CD14-positive monocyte (primary cell): ENCODE results near the gene ANGPTL4. TPM values are rescaled to one million over a fixed set of nuclear protein-coding genes. Genes with fewer than 3 reads are reported as not detected.

Source experiments
- DNase-seq, 3 donors: peaks; one replicate each; pipeline ENCODE4 v3.0.0-alpha.2; 2011 to 2022
- H2AFZ ChIP-seq: 2 replicates; pipeline ENCODE4 v1.6.0; 2012; ENCODE audit warnings: mild to moderate bottlenecking, low read depth, low read length, inconsistent platforms; ENCODE audit not compliant: insufficient read depth, poor library complexity, severe bottlenecking
- H3K27ac ChIP-seq, 2 donors: 1 replicate in 1 of 2; 2 replicates in 1 of 2; pipeline ENCODE4 v1.5.1; 2012 to 2013; ENCODE audit warnings: low read length in 2 of 2, control low read depth in 1 of 2, inconsistent platforms in 1 of 2, low read depth in 1 of 2, mild to moderate bottlenecking in 1 of 2
- H3K27me3 ChIP-seq, 2 donors: one replicate each; pipeline versions ENCODE4 v1.6.0 to v1.6.1; 2011 to 2013; ENCODE audit warnings: low read length in 2 of 2; ENCODE audit not compliant: control insufficient read depth in 2 of 2, insufficient read depth in 2 of 2
- H3K36me3 ChIP-seq, 2 donors: replicated peaks in 1 of 2; 1 replicate in 1 of 2; 2 replicates in 1 of 2; pipeline versions ENCODE4 v1.5.1 to v1.6.1; 2012 to 2013; ENCODE audit warnings: low read length in 2 of 2, control low read depth in 1 of 2, inconsistent platforms in 1 of 2, mild to moderate bottlenecking in 1 of 2; ENCODE audit not compliant: insufficient read depth in 2 of 2, control insufficient read depth in 1 of 2
- H3K4me1 ChIP-seq, 2 donors: 1 replicate in 1 of 2; 2 replicates in 1 of 2; pipeline versions ENCODE4 v1.5.1 to v1.6.1; 2012 to 2013; ENCODE audit warnings: low read length in 2 of 2, control low read depth in 1 of 2, inconsistent platforms in 1 of 2, mild to moderate bottlenecking in 1 of 2, moderate library complexity in 1 of 2; ENCODE audit not compliant: insufficient read depth in 2 of 2, control insufficient read depth in 1 of 2
- H3K4me2 ChIP-seq: replicated peaks from 2 replicates; pipeline ENCODE3; 2012; ENCODE audit warnings: low read length, moderate library complexity, mild to moderate bottlenecking; ENCODE audit not compliant: poor library complexity, severe bottlenecking; ENCODE audit errors: extremely low read depth
- H3K4me3 ChIP-seq, 3 experiments: fragments of 200-600 bp in 1 of 3; sonication (generic) in 1 of 3; replicated peaks in 1 of 3; 1 replicate in 2 of 3; 2 replicates in 1 of 3; pipeline ENCODE4 v1.5.1; 2011 to 2013; ENCODE audit warnings: low read length in 3 of 3, mild to moderate bottlenecking in 3 of 3, control low read depth in 2 of 3, low read depth in 2 of 3, inconsistent platforms in 1 of 3, moderate library complexity in 1 of 3
- H3K79me2 ChIP-seq: 2 replicates; pipeline ENCODE4 v1.6.0; 2012; ENCODE audit warnings: mild to moderate bottlenecking, control low read depth, inconsistent platforms, low read length, moderate library complexity; ENCODE audit not compliant: insufficient read depth
- H3K9ac ChIP-seq: 2 replicates; pipeline ENCODE4 v1.6.0; 2017; ENCODE audit warnings: low read length, mild to moderate bottlenecking; ENCODE audit not compliant: insufficient read depth, poor library complexity, severe bottlenecking
- H3K9me3 ChIP-seq, 2 donors: replicated peaks in 1 of 2; 1 replicate in 1 of 2; 2 replicates in 1 of 2; pipeline versions ENCODE4 v1.5.1 to v1.6.1; 2012 to 2013; ENCODE audit warnings: low read length in 2 of 2, control low read depth in 1 of 2; ENCODE audit not compliant: control insufficient read depth in 1 of 2, insufficient read depth in 1 of 2
- H4K20me1 ChIP-seq: 2 replicates; pipeline ENCODE4 v1.6.0; 2012; ENCODE audit warnings: mild to moderate bottlenecking, low read length, control low read depth, moderate library complexity; ENCODE audit not compliant: insufficient read depth
- H3K27ac Mint-ChIP-seq, 7 donors: one replicate each; pipeline ENCODE4 v1.8.0; 2020; ENCODE audit warnings: mild to moderate bottlenecking in 7 of 7, mixed read lengths in 7 of 7, moderate library complexity in 6 of 7, inconsistent platforms in 2 of 7
- H3K27me3 Mint-ChIP-seq, 3 donors: one replicate each; pipeline ENCODE4 v1.8.0; 2021 to 2022; ENCODE audit warnings: low read depth in 3 of 3, mild to moderate bottlenecking in 3 of 3, mixed read lengths in 3 of 3, moderate library complexity in 3 of 3, inconsistent platforms in 1 of 3
- H3K36me3 Mint-ChIP-seq, 2 donors: one replicate each; pipeline ENCODE4 v1.8.0; 2020; ENCODE audit warnings: mixed read lengths in 2 of 2, inconsistent platforms in 1 of 2, mild to moderate bottlenecking in 1 of 2
- H3K4me1 Mint-ChIP-seq: one replicate; pipeline ENCODE4 v1.8.0; 2020; ENCODE audit warnings: mild to moderate bottlenecking, mixed read lengths
- H3K4me3 Mint-ChIP-seq, 2 donors: one replicate each; pipeline ENCODE4 v1.8.0; 2020; ENCODE audit warnings: mild to moderate bottlenecking in 2 of 2, mixed read lengths in 2 of 2, moderate library complexity in 1 of 2
- H3K9me3 Mint-ChIP-seq, 7 donors: one replicate each; pipeline ENCODE4 v1.8.0; 2020 to 2022; ENCODE audit warnings: mixed read lengths in 7 of 7, mild to moderate bottlenecking in 6 of 7, moderate library complexity in 6 of 7, inconsistent platforms in 2 of 7
- WGBS: methylation state at CpG from one replicate; pipeline ENCODE4 v1.1.5; 2013; ENCODE audit warnings: missing lambda C conversion rate; ENCODE audit not compliant: insufficient coverage; 5-methylcytosine and 5-hydroxymethylcytosine counted together
- intact Hi-C, 2 donors: fragments of 100-400 bp; cut with micrococcal nuclease; formaldehyde crosslinking; loops; one replicate each; pipeline versions ENCODE4 v1.15.0 to v1.15.1; 2023
- polyA plus RNA-seq, 3 donors: library from polyadenylated mRNA; depleted of rRNA in 1 of 3; unstranded in 2 of 3; stranded (reverse) in 1 of 3; fragments of 300-500 nt in 2 of 3; fragments of >200 nt in 1 of 3; fragmentation: Illumina TruSeq in 2 of 3; gene quantifications; 1 replicate in 2 of 3; 2 replicates in 1 of 3; pipeline ENCODE4 v1.2.3, GENCODE V29; 2012 to 2021
- TF ChIP-seq, protein P1 (sequence below): fragments of 200-600 bp; IDR thresholded peaks from one replicate; pipeline ENCODE4 v1.8.0; 2022; ENCODE audit warnings: antibody characterized with exemption, mild to moderate bottlenecking

ANGPTL4 gene
- polyA plus RNA-seq, 3 donors, result not detected

- Mint-ChIP-seq H3K36me3 (peaks cover 11 to 18% of the 10 kb centered on the region in 2 donors), H3K4me1 (peaks cover 28% of the 10 kb centered on the region), H3K27ac (no peak overlapping the region), H3K4me3 (no peak overlapping the region), H3K9me3 (peaks cover 0 to 14% (median 9%) of the 10 kb centered on the region in 7 donors), H3K27me3 (peaks cover 13 to 22% (median 20%) of the 10 kb centered on the region in 3 donors)
- intact Hi-C loops, result loop anchor here in 1 of 2 donors (5.0 kb wide), 1 partner anchor 57 kb away; no protein-coding TSS in a partner anchor
- DNase-seq, result no peak
- H3K4me2 ChIP-seq, result no peak overlapping the region
- H3K27ac ChIP-seq, result no peak overlapping the region
- peaks cover 31% of the 10 kb centered on the region for H3K79me2 ChIP-seq
- no peaks in the 10 kb centered on the region for H3K27me3 ChIP-seq
- peaks cover 0 to 3% of the 10 kb centered on the region in 2 donors for H3K9me3 ChIP-seq
- no peak overlapping the region for H3K4me3 ChIP-seq
- no peak overlapping the region for H2AFZ ChIP-seq
- peaks cover 20 to 26% of the 10 kb centered on the region in 2 donors for H3K4me1 ChIP-seq
- WGBS, result 86% methylated on average over 10 of the region's 17 CpGs
- H3K36me3 ChIP-seq, result peaks cover 10 to 16% of the 10 kb centered on the region in 2 donors
- no peak overlapping the region for H3K9ac ChIP-seq
- peaks cover 26% of the 10 kb centered on the region for H4K20me1 ChIP-seq
- TF ChIP-seq, protein P1, sequence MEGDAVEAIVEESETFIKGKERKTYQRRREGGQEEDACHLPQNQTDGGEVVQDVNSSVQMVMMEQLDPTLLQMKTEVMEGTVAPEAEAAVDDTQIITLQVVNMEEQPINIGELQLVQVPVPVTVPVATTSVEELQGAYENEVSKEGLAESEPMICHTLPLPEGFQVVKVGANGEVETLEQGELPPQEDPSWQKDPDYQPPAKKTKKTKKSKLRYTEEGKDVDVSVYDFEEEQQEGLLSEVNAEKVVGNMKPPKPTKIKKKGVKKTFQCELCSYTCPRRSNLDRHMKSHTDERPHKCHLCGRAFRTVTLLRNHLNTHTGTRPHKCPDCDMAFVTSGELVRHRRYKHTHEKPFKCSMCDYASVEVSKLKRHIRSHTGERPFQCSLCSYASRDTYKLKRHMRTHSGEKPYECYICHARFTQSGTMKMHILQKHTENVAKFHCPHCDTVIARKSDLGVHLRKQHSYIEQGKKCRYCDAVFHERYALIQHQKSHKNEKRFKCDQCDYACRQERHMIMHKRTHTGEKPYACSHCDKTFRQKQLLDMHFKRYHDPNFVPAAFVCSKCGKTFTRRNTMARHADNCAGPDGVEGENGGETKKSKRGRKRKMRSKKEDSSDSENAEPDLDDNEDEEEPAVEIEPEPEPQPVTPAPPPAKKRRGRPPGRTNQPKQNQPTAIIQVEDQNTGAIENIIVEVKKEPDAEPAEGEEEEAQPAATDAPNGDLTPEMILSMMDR, result no peak
These were observed 39.5 kb upstream of the ANGPTL4 start for GRCh38 chr19:8324186-8325050.

- Histone ChIP-seq H3K27me3 (no peaks in the 10 kb centered on the region), H3K27ac (no peak overlapping the region), H3K4me3 (no peak overlapping the region), H3K4me2 (no peak overlapping the region), H3K9me3 (peaks cover 0 to 3% of the 10 kb centered on the region in 2 donors), H4K20me1 (peaks cover 26% of the 10 kb centered on the region), H3K79me2 (peaks cover 25% of the 10 kb centered on the region), H2AFZ (no peak overlapping the region), H3K36me3 (peaks cover 10 to 16% of the 10 kb centered on the region in 2 donors), H3K4me1 (peaks cover 15 to 17% of the 10 kb centered on the region in 2 donors), H3K9ac (no peak overlapping the region)
- H3K4me1 Mint-ChIP-seq, result peaks cover 20% of the 10 kb centered on the region
- peaks cover 11 to 18% of the 10 kb centered on the region in 2 donors for H3K36me3 Mint-ChIP-seq
- H3K4me3 Mint-ChIP-seq, result no peak overlapping the region
- WGBS, result 100% methylated on average over 1 of the region's 3 CpGs
- peaks cover 21 to 24% (median 22%) of the 10 kb centered on the region in 3 donors for H3K27me3 Mint-ChIP-seq
- TF ChIP-seq, protein P1, result no peak
- DNase-seq, result no peak
- intact Hi-C loops, result no loop called here
- no peak overlapping the region for H3K27ac Mint-ChIP-seq
- H3K9me3 Mint-ChIP-seq, result peaks cover 0 to 14% (median 9%) of the 10 kb centered on the region in 7 donors
These were observed 38.5 kb upstream of the ANGPTL4 start for GRCh38 chr19:8325454-8325853.
